RPMI8226 (cell line): Measurements from ENCODE around the gene FANCI.
"Not testable (repeated sequence)": the region's sequence is repeated elsewhere in the genome, so short reads cannot be mapped to it uniquely, and the experiment has no call there.

Source experiments
- DNase-seq: peaks from one replicate; pipeline ENCODE4 v3.0.0-alpha.2; 2015

The FANCI gene

GRCh38 chr15:89226359-89227221 lies 17.2 kb upstream of the FANCI start:
- no peak for DNase-seq

DNA sequence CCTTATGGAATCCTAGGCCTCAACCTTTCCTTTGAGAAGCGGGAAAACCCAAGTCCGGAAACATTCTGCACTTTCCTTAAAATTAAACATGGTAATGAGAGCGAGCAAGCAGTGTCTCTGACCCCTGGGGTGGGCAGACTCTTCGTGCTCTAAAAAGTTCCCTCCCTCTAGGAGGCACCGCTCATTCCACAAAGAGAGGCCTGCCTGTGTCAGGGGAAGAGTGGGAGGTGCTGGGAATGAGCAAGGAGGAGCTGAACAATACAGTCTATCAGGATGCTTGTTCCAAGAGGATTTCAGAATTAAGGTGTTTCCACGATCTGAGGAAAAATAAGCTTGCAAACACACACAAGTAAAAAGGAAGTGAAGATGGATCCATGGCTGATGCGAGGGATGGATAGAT lies 16.4 kb upstream of the FANCI start:
- no peak for DNase-seq

- no peak for DNase-seq
Observed at GRCh38 chr15:89230277-89230676, 13.5 kb upstream of the FANCI start.

GRCh38 chr15:89231832-89232231 lies 11.9 kb upstream of the FANCI start:
- no peak for DNase-seq

GRCh38 chr15:89239883-89240810 lies 3.6 kb upstream of the FANCI start:
- DNase-seq: not testable (repeated sequence)

GRCh38 chr15:89243046-89243690 lies 611 bp upstream of the FANCI start:
- peak; percentile 15 for DNase-seq

- DNase-seq: no peak
Observed at GRCh38 chr15:89244574-89244903, 760 bp downstream of the FANCI start.

DNA sequence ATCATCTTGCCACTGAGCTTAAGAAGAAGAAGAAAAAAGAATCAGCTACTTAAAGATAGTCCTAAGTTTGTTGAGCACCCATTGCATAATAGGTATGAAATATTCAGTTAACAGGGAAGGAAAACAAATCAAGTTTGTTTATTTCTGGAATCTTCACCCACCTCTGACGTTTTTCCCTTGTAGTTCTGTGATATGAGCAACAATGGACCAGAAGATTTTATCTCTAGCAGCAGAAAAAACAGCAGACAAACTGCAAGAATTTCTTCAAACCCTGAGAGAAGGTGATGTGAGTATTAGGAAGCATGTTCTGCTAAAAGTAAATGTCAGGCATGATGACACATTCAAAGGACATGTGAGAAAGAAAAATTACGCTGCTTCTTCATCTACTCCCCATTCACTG lies 3.7 kb downstream of the FANCI start:
- no peak for DNase-seq

DNA sequence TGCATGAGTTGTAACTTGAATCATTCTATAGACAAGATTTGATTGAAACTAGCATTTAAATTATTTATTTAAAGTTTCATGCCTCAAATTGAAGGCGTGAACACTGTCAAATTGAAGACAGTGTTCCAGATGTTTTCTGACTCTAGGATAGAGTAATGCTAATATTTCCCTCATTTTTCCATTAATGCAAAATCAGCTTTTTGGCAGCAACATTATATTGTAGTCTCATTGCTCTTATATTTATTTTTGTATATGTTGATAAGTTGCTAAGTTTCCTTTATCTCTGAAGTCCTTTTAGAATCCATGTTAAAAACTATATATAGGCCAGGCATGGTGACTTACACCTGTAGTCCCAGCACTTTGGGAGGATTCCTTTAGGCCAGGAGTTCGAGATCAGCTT lies 4.8 kb downstream of the FANCI start:
- no peak for DNase-seq

DNA sequence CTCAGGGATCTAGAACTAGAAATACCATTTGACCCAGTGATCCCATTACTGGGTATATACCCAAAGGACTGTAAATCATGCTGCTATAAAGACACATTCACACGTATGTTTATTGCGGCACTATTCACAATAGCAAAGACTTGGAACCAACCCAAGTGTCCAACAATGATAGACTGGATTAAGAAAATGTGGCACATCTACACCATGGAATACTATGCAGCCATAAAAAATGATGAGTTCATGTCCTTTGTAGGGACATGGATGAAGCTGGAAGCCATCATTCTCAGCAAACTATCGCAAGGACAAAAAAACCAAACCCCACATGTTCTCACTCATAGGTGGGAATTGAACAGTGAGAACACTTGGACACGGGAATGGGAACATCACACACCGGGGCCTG lies 6.4 kb downstream of the FANCI start:
- DNase-seq: not testable (repeated sequence)

DNA sequence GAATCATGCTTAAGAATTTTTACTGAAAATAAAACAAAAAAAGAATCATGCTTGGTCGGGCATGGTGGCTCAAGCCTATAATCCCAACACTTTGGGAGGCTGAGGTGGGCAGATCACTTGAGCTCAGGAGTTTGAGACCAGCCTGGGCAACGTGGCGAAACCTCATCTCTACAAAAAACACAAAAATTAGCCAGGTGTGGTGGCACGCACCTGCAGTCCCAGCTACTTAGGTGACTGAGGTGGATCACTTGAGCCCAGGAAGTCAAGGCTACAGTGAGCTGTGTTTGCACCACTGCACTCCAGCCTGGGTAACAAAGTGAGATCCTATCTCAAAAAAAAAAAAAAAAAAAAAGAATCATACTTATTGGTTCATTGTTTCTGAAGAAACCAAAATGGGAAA lies 33.5 kb downstream of the FANCI start:
- DNase-seq: not testable (repeated sequence)

GRCh38 chr15:89278307-89278706 lies 34.5 kb downstream of the FANCI start:
- no peak for DNase-seq

GRCh38 chr15:89282631-89283030 lies 38.9 kb downstream of the FANCI start:
- no peak for DNase-seq

DNA sequence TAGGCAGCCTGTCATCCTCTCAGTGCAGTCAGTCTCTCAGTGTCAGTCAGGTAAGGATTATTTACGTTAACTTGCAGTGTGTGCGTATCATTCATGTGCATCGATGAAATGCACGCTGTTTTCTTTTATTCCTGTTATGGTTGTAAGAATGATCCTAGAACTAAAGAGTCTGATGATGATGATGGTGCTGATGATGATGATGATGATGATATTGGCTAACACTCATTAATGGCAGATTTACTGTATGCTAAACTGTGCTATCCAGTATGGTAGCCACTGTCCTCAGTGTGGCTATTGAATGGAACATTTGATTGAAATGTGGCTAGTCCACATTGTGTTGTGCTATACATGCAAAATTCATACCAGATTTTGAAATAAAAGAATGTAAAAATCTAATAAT lies 39.4 kb downstream of the FANCI start:
- no peak for DNase-seq

GRCh38 chr15:89291934-89292438 lies 48.2 kb downstream of the FANCI start:
- no peak for DNase-seq

DNA sequence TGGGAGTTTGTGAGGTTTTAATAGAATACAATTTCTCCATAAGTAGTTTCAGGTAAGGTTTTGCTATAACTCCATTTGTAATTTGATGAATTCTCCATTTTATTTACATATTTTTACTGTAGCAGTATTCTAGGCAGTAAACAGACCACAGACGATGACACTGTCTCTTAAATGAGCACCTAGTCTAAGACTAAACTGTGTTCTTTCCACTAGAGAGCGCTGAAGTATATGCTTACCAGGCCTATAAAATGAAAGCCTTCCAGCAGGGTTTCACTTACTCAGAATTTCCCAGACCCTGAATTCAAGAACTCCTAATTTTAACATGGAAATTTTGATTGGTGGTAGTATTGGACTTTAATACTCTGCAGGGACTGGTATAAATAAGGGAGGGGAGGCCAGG lies 49.2 kb downstream of the FANCI start:
- DNase-seq: no peak

DNA sequence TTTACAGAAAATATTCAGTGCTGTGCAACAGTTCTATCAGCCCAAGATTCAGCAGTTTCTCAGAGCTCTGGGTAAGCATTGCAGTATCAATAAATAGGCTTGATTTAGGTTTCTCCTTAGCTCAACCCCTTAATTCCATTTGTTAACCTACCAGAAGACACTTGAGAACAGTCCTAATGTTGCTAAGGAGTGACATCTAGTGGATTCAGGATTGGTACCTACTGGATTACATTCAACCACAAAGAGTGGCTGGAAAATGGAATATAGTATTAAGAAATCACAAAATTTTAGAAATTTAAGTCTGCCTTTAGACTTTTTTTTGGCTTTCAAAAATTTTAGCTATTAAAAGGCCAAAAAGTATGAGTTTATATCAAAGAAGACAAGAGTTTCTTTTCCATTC lies 56.1 kb downstream of the FANCI start:
- no peak for DNase-seq

DNA sequence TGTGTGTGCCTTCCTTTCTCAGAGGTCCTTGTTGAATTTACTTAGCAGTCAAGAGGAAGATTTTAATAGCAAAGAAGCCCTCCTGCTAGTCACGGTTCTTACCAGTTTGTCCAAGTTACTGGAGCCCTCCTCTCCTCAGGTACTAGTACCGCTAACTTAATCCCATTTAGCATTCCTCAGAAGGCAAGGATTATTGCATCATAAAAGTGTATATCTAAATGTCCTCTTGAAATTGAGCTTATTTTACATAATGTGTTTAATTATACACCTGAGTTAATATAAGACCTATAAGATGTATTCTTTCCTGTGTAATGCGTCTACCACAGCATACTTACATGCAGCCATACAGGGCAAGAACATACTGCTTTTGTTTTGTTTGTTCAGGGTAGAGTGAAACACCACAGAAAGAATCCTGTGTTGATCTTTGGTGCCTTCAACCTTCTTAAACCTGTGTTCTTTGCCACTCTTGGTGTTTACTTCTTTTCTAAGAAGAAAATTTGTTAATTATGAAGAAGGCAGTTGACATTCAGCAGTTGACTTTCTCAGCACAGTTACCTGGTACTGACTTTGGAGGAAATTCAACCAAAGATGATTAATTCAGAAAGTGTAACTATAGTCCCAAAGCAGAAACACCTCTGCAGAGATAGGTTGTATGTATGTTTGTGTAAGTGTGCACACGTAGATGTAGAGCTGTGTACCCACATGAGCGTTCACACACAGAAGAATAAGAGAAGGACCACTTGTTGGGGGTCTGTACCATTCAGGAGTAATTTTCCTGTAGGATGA lies 57.7 kb downstream of the FANCI start:
- DNase-seq: no peak

GRCh38 chr15:89303986-89304385 lies 60.2 kb downstream of the FANCI start:
- DNase-seq: no peak

DNA sequence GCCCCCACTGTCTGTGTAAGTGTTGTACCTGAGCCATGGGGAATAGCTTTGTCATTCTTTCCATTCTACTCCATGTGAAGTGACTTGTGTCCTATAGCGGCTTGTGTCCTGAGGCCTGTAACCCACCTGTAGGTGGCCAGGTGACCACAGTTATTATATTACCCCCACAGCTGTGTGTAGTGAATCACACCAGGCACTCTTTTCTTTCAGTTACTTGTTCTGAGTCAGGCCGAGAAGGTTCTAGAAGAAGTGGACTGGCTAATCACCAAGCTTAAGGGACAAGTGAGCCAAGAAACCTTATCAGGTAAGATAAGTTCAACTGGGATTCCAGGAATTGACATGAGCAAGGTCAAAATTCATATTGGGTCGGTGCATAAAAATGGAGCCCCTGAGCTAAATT lies 61.6 kb downstream of the FANCI start:
- no peak for DNase-seq

DNA sequence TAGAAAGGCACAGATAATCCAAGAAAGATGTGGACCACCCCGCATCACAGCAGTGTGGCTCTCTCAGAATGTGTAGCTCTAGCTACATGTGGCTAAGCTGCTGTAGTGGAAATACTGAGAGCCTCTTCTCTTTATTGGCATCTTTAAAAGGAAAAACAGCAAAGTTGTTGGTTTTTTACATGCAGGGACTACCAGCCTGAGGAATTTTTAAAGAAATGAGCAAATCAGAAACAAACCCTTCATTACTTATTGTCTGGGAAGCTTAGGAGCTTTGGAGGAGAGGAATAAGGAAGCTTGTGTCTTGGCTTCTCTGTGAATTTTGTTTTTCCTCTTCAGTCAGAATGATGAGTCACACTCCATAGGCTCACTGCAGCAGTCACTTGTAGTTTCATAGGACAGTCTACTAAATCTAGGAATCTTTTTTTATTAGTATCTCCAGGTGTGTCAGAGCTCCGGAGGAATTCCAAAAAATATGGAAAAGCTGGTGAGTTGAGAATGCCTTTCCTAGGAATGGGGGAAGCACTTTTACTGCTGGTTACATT lies 63.3 kb downstream of the FANCI start:
- DNase-seq: no peak

DNA sequence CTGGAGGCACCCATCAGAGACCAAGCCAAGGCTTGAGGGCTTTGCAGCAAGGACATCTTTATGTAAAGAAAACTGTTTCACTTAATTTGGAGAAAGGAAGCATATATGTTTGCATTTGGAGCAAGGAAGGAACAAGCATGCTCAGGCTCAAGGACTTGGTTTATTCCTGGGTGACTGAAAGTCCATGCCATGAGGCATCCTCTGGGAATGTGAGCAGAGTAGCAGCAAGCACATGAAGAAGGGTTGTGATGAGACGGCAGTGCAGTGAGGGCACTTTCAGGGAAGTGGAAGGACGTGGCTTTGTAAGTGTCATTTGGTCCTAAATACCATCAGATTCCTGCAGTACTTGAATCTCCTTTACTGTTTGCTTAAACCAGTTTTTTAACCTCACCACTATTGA lies 64.0 kb downstream of the FANCI start:
- no peak for DNase-seq
